Mammary epithelial cell (primary cell): Measurements from ENCODE around the gene ACTR3C.

ENCODE experiments used
- CTCF ChIP-seq, 2 donors: IDR thresholded peaks in 1 of 2; conservative IDR thresholded peaks in 1 of 2; 2 replicates each; pipeline ENCODE4 v1.5.1; 2011 to 2012; ENCODE audit warnings: inconsistent platforms in 2 of 2, low read length in 2 of 2, mild to moderate bottlenecking in 2 of 2, control low read depth in 1 of 2, low read depth in 1 of 2; ENCODE audit not compliant: insufficient read depth in 1 of 2; ENCODE audit errors: extremely low read depth in 1 of 2
- EZH2 ChIP-seq: IDR thresholded peaks from 2 replicates; pipeline ENCODE4 v1.6.1; 2012; ENCODE audit warnings: low read length, inconsistent platforms, borderline replicate concordance

DNA sequence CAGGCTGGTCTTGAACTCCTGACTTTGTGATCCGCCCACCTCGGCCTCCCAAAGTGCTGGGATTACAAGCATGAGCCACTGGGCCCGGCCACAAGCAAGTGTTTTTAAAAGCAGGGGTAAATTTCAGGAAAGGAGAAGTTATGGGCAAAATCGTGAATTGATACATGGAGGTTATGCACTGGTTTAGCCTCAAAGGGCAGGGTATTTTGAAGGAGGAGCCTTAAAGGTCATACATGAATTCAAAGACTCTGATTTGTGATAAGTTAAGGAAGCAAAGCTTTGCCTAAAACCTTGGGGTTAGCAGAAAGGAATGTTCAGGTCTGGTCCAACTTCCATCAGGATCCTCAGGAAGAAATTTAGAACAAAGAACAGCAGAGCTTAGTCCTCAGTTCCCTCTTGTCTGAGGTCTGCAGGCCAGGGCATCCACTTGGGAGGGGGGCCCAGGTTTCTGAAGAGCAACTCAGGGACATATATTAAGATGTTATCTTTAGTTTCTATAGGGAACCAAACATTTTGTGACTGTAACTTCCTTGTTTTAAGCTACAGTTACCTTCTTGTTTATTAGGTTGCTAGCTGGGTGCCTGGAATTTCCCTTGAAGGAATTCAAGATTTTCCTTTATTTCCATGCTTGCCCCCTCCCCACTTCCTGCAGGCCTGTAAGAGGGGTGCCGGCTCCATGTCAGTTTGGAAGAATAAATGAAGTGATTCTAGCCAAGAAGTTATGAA lies 42.5 kb upstream of the ACTR3C start:
- TF ChIP-seq EZH2: no peak
- no peak for TF ChIP-seq CTCF (conservative IDR thresholded peaks at IDR 0.05 in 1 of 2, IDR thresholded peaks at IDR 0.05 in 1 of 2; ENCODE audit: extremely low read depth in 1 of 2, insufficient read depth in 1 of 2, low read depth in 1 of 2, low read length in 2 of 2)
